ENCODE results near the gene BYSL. TPM values are rescaled to one million over a fixed set of nuclear protein-coding genes. Genes with fewer than 3 reads are reported as not detected.

The BYSL gene
- total RNA-seq, 4 donors from 2014 or later: 5.8 to 11.6 (median 9.2) TPM

DNA sequence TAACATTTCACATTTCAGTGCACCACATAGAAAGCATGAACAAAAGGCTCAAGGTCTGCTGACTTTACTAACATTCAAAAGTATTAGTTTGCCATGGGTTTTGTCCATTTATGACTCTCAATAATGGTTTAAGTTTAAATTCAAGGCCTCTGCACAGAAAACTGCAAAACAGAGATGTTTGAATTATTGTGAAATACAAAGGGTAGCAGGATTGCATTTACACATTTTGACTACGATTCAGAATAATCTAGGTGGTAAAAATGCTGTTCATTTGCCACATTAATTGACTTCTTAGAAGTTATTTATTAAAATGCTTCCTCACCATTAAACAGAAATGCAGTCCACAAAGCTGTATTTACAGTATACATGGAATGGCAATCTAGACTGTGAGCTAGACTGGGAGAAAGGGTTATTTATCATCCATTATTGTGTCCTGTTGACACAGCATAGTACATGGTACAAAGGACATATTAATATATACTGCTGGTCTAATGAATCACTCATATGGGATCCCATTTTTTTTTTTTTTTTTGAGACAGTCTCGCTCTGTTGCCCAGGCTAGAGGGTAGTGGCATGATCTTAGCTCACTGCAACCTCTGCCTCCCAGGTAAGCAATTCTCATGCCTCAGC lies 44.1 kb upstream of the BYSL start:
- Histone ChIP-seq H3K4me3 (no peak overlapping the region), H3K27me3 (no peaks in the 10 kb centered on the region), H3K36me3 (peaks cover 0 to 4% (median 0%) of the 10 kb centered on the region in 4 donors), H3K9me3 (no peaks in the 10 kb centered on the region), H3K4me1 (no peaks in the 10 kb centered on the region), H3K27ac (replicated peaks in 1 of 4) (no peak overlapping the region)
- TF ChIP-seq, protein P1, sequence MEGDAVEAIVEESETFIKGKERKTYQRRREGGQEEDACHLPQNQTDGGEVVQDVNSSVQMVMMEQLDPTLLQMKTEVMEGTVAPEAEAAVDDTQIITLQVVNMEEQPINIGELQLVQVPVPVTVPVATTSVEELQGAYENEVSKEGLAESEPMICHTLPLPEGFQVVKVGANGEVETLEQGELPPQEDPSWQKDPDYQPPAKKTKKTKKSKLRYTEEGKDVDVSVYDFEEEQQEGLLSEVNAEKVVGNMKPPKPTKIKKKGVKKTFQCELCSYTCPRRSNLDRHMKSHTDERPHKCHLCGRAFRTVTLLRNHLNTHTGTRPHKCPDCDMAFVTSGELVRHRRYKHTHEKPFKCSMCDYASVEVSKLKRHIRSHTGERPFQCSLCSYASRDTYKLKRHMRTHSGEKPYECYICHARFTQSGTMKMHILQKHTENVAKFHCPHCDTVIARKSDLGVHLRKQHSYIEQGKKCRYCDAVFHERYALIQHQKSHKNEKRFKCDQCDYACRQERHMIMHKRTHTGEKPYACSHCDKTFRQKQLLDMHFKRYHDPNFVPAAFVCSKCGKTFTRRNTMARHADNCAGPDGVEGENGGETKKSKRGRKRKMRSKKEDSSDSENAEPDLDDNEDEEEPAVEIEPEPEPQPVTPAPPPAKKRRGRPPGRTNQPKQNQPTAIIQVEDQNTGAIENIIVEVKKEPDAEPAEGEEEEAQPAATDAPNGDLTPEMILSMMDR (IDR thresholded peaks at IDR 0.05): no peak
- TF ChIP-seq EP300 (IDR thresholded peaks at IDR 0.05) (no peak), POLR2AphosphoS5 (IDR thresholded peaks at IDR 0.05) (no peak), POLR2A (IDR thresholded peaks at IDR 0.05; ENCODE audit: low read depth) (no peak)
- 95% methylated on average over 2 of the region's 2 CpGs for WGBS
- DNase-seq (ENCODE audit: extremely low spot score): no peak
- intact Hi-C loops (cut with DNase I): no loop called here

DNA sequence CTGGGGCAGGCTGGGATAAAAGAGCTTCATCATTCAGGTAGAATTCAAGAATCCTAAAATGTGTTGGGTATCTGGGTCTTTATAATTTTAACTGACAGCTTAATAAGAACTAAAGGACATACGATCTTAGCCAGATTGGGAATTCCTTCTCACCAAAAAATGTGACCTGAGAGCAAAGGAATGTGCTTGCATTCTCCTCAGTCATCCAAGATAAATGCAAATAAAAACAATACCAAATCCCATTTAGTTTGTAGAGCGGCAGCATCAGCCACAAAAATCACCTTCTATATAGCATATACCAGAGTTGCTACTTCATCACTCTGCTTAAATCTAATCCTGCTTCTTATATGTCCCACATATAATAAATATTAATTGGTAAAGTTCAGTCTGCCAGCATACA lies 43.1 kb upstream of the BYSL start:
- Histone ChIP-seq H3K9me3 (no peaks in the 10 kb centered on the region), H3K27me3 (no peaks in the 10 kb centered on the region), H3K27ac (replicated peaks in 1 of 4) (no peak overlapping the region), H3K4me1 (no peaks in the 10 kb centered on the region), H3K36me3 (peaks cover 0 to 4% (median 0%) of the 10 kb centered on the region in 4 donors), H3K4me3 (no peak overlapping the region)
- 80% methylated on average over 2 of the region's 2 CpGs for WGBS
- TF ChIP-seq EP300 (IDR thresholded peaks at IDR 0.05) (no peak), POLR2A (IDR thresholded peaks at IDR 0.05; ENCODE audit: low read depth) (no peak), POLR2AphosphoS5 (IDR thresholded peaks at IDR 0.05) (no peak)
- TF ChIP-seq, protein P1 (IDR thresholded peaks at IDR 0.05): no peak
- no peak for DNase-seq (ENCODE audit: extremely low spot score)
- intact Hi-C loops (cut with DNase I): no loop called here

GRCh38 chr6:41878961-41879405 lies 42.3 kb upstream of the BYSL start:
- 77% methylated on average over 5 of the region's 5 CpGs for WGBS
- Histone ChIP-seq H3K4me3 (no peak overlapping the region), H3K27me3 (no peaks in the 10 kb centered on the region), H3K27ac (replicated peaks in 1 of 4) (no peak overlapping the region), H3K9me3 (no peaks in the 10 kb centered on the region), H3K4me1 (no peaks in the 10 kb centered on the region), H3K36me3 (peaks cover 0 to 4% (median 0%) of the 10 kb centered on the region in 4 donors)
- no peak for DNase-seq (ENCODE audit: extremely low spot score)
- intact Hi-C loops (cut with DNase I): no loop called here
- TF ChIP-seq EP300 (IDR thresholded peaks at IDR 0.05) (no peak), POLR2AphosphoS5 (IDR thresholded peaks at IDR 0.05) (no peak), POLR2A (IDR thresholded peaks at IDR 0.05; ENCODE audit: low read depth) (no peak)
- TF ChIP-seq, protein P1 (IDR thresholded peaks at IDR 0.05): no peak

- Histone ChIP-seq H3K4me1 (no peaks in the 10 kb centered on the region), H3K27ac (replicated peaks in 1 of 4) (no peak overlapping the region), H3K4me3 (no peak overlapping the region), H3K9me3 (no peaks in the 10 kb centered on the region), H3K27me3 (no peaks in the 10 kb centered on the region), H3K36me3 (peaks cover 0 to 4% (median 0%) of the 10 kb centered on the region in 4 donors)
- no peak for DNase-seq (ENCODE audit: extremely low spot score)
- WGBS: 90% methylated on average over 1 of the region's 1 CpG
- TF ChIP-seq POLR2AphosphoS5 (IDR thresholded peaks at IDR 0.05) (no peak), EP300 (IDR thresholded peaks at IDR 0.05) (no peak), POLR2A (IDR thresholded peaks at IDR 0.05; ENCODE audit: low read depth) (no peak)
- TF ChIP-seq, protein P1 (IDR thresholded peaks at IDR 0.05): no peak
- intact Hi-C loops (cut with DNase I): no loop called here
These were observed 39.8 kb upstream of the BYSL start for GRCh38 chr6:41881506-41881905.

GRCh38 chr6:41884957-41885356 lies 36.3 kb upstream of the BYSL start:
- no peak overlapping the region for H3K27ac ChIP-seq (replicated peaks in 1 of 4)
- no peaks in the 10 kb centered on the region for H3K4me1 ChIP-seq
- H3K4me3 ChIP-seq: no peak overlapping the region
- intact Hi-C loops (cut with DNase I): no loop called here
- no peaks in the 10 kb centered on the region for H3K27me3 ChIP-seq
- WGBS: 79% methylated on average over 5 of the region's 5 CpGs
- DNase-seq (ENCODE audit: extremely low spot score): no peak
- TF ChIP-seq POLR2AphosphoS5 (IDR thresholded peaks at IDR 0.05): no peak
- TF ChIP-seq, protein P1 (IDR thresholded peaks at IDR 0.05): no peak
- no peak for TF ChIP-seq POLR2A (IDR thresholded peaks at IDR 0.05; ENCODE audit: low read depth)
- no peak for TF ChIP-seq EP300 (IDR thresholded peaks at IDR 0.05)
- no peaks in the 10 kb centered on the region for H3K9me3 ChIP-seq
- no peaks in the 10 kb centered on the region for H3K36me3 ChIP-seq
